Natural killer cell treated with Interleukin-12 subunit alpha and Interleukin-12 subunit beta and Interleukin-15 and Interleukin-18, amount 100 ng/mL, for 72 hours (primary cell): ENCODE data around the gene XPNPEP3. TPM values are rescaled to one million over a fixed set of nuclear protein-coding genes. Genes with fewer than 3 reads are reported as not detected.

Experiments
- ATAC-seq, 2 donors: fragments of 150-1000 bp; cut with Tn5 transposase in 1 of 2; sonication (Bioruptor Pico), chemical (Tn5 transposase) in 1 of 2; 2 replicates each; pipeline ENCODE4 v1.10.0; 2021
- DNase-seq: peaks from one replicate; pipeline ENCODE4 v3.0.0; 2022; ENCODE audit warnings: low spot score
- H3K27ac Mint-ChIP-seq, 2 donors: 1 replicate in 1 of 2; 2 replicates in 1 of 2; pipeline ENCODE4 v1.8.0; 2022; ENCODE audit warnings: mixed read lengths in 2 of 2, mild to moderate bottlenecking in 1 of 2, moderate library complexity in 1 of 2
- H3K27me3 Mint-ChIP-seq, 2 donors: 1 replicate in 1 of 2; 2 replicates in 1 of 2; pipeline ENCODE4 v1.8.0; 2022; ENCODE audit warnings: mixed read lengths in 2 of 2
- H3K36me3 Mint-ChIP-seq: one replicate; pipeline ENCODE4 v1.8.0; 2022; ENCODE audit warnings: mixed read lengths
- H3K4me1 Mint-ChIP-seq, 2 donors: 1 replicate in 1 of 2; 2 replicates in 1 of 2; pipeline ENCODE4 v1.8.0; 2022; ENCODE audit warnings: low read depth in 2 of 2, mixed read lengths in 2 of 2, mild to moderate bottlenecking in 1 of 2
- H3K4me3 Mint-ChIP-seq: one replicate; pipeline ENCODE4 v1.8.0; 2022; ENCODE audit warnings: mixed read lengths
- H3K9me3 Mint-ChIP-seq: 2 replicates; pipeline ENCODE4 v1.8.0; 2022; ENCODE audit warnings: mixed read lengths
- total RNA-seq, 2 donors: library from RNA; stranded (reverse); gene quantifications; one replicate each; pipeline ENCODE4 v1.2.3, GENCODE V29; 2022

XPNPEP3 gene
- total RNA-seq, 2 donors from 2014 or later = 16.2 to 26.1 TPM

DNA sequence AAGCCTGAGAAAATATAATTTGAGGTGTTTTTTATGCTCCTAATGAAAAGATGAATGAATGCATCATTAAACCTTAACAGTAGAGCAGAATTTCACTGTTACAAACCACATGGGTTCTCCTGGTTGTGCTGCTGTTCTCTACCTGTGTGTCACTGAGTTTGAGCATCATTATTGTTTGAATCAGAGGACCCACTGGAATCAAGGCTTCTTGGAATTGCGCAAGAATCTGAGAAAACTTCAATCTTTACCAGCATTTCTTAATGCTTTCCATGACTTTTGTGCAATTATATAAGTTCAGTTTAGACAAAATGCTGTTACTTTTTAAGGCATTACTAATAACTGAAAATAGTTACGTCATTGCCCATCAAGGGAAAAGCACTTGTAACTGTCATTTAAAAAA, 75.4 kb downstream of the XPNPEP3 start:
- ATAC-seq = no peak
- H3K4me1 Mint-ChIP-seq = no peaks in the 10 kb centered on the region
- no peak overlapping the region for H3K27ac Mint-ChIP-seq
- H3K36me3 Mint-ChIP-seq = no peaks in the 10 kb centered on the region
- H3K9me3 Mint-ChIP-seq = no peaks in the 10 kb centered on the region
- no peaks in the 10 kb centered on the region for H3K27me3 Mint-ChIP-seq
- no peak overlapping the region for H3K4me3 Mint-ChIP-seq
- no peak for DNase-seq

DNA sequence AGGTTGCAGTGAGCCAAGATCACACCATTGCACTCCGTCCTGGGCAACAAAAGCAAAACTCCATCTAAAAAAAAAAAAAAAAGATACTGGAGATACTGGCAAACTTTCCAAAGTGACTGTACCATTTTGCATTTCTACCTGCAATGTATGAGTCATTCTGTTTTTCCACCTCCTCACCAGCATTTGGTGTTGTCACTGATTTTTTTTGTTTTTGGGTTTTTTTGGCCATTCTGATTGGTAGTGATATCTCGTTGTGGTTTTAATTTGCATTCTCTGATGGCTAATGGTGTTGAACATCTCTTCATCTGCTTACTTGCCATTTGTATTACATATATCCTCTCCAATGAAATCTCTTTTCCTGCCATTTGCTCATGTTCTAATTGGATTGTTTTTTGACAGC, 82.3 kb downstream of the XPNPEP3 start:
- Mint-ChIP-seq H3K27ac (no peak overlapping the region), H3K4me1 (peaks cover 3 to 6% of the 10 kb centered on the region in 2 donors), H3K9me3 (no peaks in the 10 kb centered on the region), H3K4me3 (no peak overlapping the region), H3K36me3 (no peaks in the 10 kb centered on the region), H3K27me3 (no peaks in the 10 kb centered on the region)
- no peak for DNase-seq
- ATAC-seq = no peak

DNA sequence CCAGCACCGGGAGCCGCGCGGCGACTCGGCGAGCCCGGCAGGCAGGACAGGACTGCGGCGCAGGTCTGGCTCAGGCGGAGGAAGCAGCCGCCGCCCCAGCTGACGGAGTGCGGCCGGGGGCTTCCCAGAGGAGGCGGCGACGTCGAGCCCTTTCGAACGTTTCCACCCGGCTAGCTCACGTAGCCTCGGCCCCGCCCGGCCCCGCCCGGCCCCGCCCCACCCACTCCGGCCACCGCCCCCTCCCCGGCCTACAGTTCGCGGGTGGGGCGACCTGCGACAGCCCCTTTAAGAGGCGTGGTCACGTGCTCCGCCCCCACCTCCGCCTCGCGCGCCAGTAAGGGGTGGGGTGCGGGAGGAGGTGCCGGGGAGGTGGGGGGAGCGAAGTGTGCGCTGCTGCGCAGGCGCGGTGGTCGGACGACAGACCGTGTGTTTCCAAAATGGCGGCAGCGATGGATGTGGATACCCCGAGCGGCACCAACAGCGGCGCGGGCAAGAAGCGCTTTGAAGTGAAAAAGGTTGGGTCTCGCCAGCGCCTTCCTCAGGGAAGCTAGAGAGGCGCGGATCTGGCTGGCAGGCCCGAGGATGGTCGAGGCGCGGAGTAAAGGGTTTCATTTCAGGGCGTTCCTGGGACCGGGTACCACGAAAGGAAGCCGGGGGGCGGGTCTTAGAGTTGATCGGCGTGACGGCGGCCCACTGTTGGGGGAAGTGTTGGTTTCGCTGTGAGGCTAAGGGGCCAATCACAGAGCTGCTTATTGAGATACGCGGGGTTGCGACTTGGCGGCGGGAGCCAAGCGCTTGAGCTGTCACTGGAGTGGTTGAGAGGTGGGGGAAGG, 94.2 kb downstream of the XPNPEP3 start, which contains the start of gene RBX1:
RBX1 (plus strand) TSS at position 417 of the 833 bp plus-strand sequence; CDS start at position 438, 21 bp downstream.
- DNase-seq (peak; percentile 99), ATAC-seq (peak; percentile 92 to 93)
- H3K27ac Mint-ChIP-seq = peak within 1 kb of the TSS; percentile 89 to 92
- no peaks in the 10 kb centered on the region for H3K9me3 Mint-ChIP-seq
- H3K27me3 Mint-ChIP-seq = no peaks in the 10 kb centered on the region
- peak within 1 kb of the TSS; percentile 88 for H3K4me3 Mint-ChIP-seq
- H3K4me1 Mint-ChIP-seq = peaks cover 15 to 29% of the 10 kb centered on the region in 2 donors
- H3K36me3 Mint-ChIP-seq = peaks cover 7% of the 10 kb centered on the region

GRCh38 chr22:40951795-40952605, 95.1 kb downstream of the XPNPEP3 start:
- ATAC-seq (no peak), DNase-seq (no peak)
- Mint-ChIP-seq H3K27me3 (no peaks in the 10 kb centered on the region), H3K36me3 (peaks cover 7% of the 10 kb centered on the region), H3K4me1 (peaks cover 15 to 27% of the 10 kb centered on the region in 2 donors), H3K4me3 (peak overlapping the region; percentile 88), H3K9me3 (no peaks in the 10 kb centered on the region), H3K27ac (peak overlapping the region; percentile 89 to 92)

- H3K27me3 Mint-ChIP-seq = no peaks in the 10 kb centered on the region
- DNase-seq (no peak), ATAC-seq (no peak)
- H3K9me3 Mint-ChIP-seq = no peaks in the 10 kb centered on the region
- H3K27ac Mint-ChIP-seq = peak overlapping the region; percentile 89 to 92
- H3K36me3 Mint-ChIP-seq = peaks cover 7% of the 10 kb centered on the region
- H3K4me3 Mint-ChIP-seq = peak overlapping the region; percentile 88
- peaks cover 15 to 27% of the 10 kb centered on the region in 2 donors for H3K4me1 Mint-ChIP-seq
Observed at GRCh38 chr22:40953471-40953870, 96.5 kb downstream of the XPNPEP3 start.

DNA sequence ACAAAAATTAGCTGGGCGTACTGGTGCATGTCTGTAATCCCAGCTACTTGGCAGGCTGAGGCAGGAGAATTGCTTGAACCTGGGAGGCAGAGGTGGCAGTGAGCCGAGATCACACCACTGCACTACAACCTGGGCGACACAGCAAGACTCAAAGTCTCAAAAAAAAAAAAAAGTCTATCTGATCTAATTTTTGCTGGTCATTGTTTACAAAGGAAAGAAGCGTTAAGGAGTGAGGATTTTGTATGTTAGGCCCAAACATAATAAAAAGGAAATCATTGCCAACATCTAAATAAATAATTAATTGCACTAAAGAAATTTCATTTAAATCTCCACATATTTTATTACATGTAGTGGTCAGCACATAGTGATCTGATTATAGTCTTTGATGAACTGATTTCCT, 97.2 kb downstream of the XPNPEP3 start:
- Mint-ChIP-seq H3K9me3 (no peaks in the 10 kb centered on the region), H3K4me1 (peaks cover 15 to 27% of the 10 kb centered on the region in 2 donors), H3K4me3 (peak overlapping the region; percentile 25), H3K27ac (peak overlapping the region; percentile 89 to 92), H3K27me3 (no peaks in the 10 kb centered on the region), H3K36me3 (peaks cover 7% of the 10 kb centered on the region)
- ATAC-seq (no peak), DNase-seq (no peak)

DNA sequence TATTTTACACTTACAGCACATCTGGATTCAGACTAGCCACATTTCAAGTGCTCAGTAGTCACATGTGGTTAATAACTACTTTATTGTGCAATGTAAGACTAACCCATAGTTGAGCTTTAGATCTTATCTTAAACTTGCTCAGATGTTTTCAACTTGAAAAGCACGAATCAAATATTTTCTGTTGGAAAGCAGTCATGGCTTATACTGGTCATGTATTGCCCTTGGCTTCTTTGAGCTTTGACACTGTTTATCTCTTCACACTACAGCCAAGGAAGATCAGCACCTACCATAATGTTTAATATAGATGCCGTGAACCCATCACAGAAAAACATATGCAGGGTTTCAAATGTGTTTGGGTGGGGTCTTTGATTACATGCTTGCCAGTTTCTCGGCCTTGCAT, 98.6 kb downstream of the XPNPEP3 start:
- peaks cover 7% of the 10 kb centered on the region for H3K36me3 Mint-ChIP-seq
- peaks cover 15 to 34% of the 10 kb centered on the region in 2 donors for H3K4me1 Mint-ChIP-seq
- ATAC-seq (no peak), DNase-seq (no peak)
- H3K4me3 Mint-ChIP-seq = no peak overlapping the region
- H3K27ac Mint-ChIP-seq = peak overlapping the region in 1 of 2 donors; percentile 92
- H3K27me3 Mint-ChIP-seq = no peaks in the 10 kb centered on the region
- no peaks in the 10 kb centered on the region for H3K9me3 Mint-ChIP-seq

DNA sequence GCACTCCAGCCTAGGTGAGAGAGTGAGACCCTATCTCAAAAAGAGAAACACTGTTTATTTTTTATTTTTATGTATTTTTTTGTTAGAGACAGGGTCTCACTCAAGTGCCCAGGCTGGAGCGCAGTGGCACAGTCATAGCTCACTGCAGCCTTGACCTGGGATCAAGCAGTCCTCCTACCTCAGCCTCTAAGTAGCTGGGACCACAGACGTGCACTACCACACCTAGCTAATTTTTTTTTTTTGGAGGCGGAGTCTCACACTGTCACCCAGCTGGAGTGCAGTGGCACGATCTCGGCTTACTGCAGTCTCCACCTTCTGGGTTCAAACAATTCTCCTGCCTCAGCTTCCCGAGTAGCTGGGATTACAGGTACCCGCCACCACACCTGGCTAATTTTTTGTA, 100.7 kb downstream of the XPNPEP3 start:
- Mint-ChIP-seq H3K27me3 (no peaks in the 10 kb centered on the region), H3K4me3 (no peak overlapping the region), H3K36me3 (peaks cover 7% of the 10 kb centered on the region), H3K9me3 (no peaks in the 10 kb centered on the region), H3K27ac (no peak overlapping the region), H3K4me1 (peaks cover 8 to 27% of the 10 kb centered on the region in 2 donors)
- no peak for DNase-seq
- no peak for ATAC-seq

DNA sequence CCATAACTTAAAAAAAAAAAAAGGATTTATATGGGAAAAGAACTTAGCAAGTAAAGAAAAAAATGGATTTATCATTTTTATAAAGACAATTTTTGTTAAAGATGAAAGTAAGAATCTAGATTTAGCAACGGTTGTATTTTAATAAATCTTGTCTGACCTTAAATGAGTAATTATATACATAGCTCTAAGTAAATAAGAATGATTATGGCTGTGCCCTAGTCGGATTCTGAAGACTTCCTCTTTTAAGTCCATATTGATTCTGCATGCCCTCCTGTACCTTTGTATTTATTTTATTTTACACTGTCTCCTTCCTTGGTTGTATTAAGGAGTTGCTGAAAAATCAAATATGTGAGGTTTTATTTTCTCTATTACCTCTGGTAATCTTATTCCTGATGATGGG, 101.4 kb downstream of the XPNPEP3 start:
- no peaks in the 10 kb centered on the region for H3K27me3 Mint-ChIP-seq
- no peak for DNase-seq
- peaks cover 8 to 24% of the 10 kb centered on the region in 2 donors for H3K4me1 Mint-ChIP-seq
- no peak overlapping the region for H3K4me3 Mint-ChIP-seq
- peak overlapping the region; percentile 6 to 31 for H3K27ac Mint-ChIP-seq
- H3K36me3 Mint-ChIP-seq = peaks cover 6% of the 10 kb centered on the region
- no peak for ATAC-seq
- no peaks in the 10 kb centered on the region for H3K9me3 Mint-ChIP-seq

DNA sequence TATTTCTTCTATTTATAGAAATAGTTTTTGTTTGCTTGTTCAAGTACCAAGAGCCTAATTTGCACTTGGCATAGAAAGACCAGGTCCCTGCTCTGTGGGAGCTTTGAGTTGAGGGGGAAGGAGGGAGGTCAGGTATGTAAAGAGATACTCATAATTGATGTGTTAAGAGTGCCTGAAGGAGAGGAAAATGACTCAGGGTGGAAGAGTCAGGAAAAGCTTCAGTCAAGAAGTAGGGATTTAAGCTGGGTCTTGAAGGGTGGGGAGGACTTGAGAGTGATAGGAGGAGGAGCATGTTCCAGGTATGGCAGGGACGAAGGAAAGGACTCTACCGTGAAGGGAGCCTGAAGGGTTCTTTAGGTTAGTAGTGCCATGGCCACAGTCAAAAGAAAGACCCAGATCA, 103.2 kb downstream of the XPNPEP3 start:
- Mint-ChIP-seq H3K36me3 (no peaks in the 10 kb centered on the region), H3K27me3 (no peaks in the 10 kb centered on the region), H3K4me1 (peaks cover 3 to 13% of the 10 kb centered on the region in 2 donors), H3K9me3 (no peaks in the 10 kb centered on the region), H3K27ac (peak overlapping the region in 1 of 2 donors; percentile 6), H3K4me3 (no peak overlapping the region)
- ATAC-seq (no peak), DNase-seq (no peak)

- Mint-ChIP-seq H3K4me3 (peak overlapping the region; percentile 4), H3K9me3 (no peaks in the 10 kb centered on the region), H3K27ac (peak overlapping the region; percentile 50 to 55), H3K36me3 (peaks cover 13% of the 10 kb centered on the region), H3K4me1 (peaks cover 11 to 18% of the 10 kb centered on the region in 2 donors), H3K27me3 (no peaks in the 10 kb centered on the region)
- DNase-seq (no peak), ATAC-seq (no peak)
Observed at GRCh38 chr22:40965936-40966725, 109.2 kb downstream of the XPNPEP3 start.

- H3K4me3 Mint-ChIP-seq = peak overlapping the region; percentile 4
- H3K27me3 Mint-ChIP-seq = no peaks in the 10 kb centered on the region
- no peak for ATAC-seq
- DNase-seq = no peak
- H3K9me3 Mint-ChIP-seq = no peaks in the 10 kb centered on the region
- peak overlapping the region; percentile 50 to 55 for H3K27ac Mint-ChIP-seq
- H3K4me1 Mint-ChIP-seq = peaks cover 11 to 18% of the 10 kb centered on the region in 2 donors
- peaks cover 13% of the 10 kb centered on the region for H3K36me3 Mint-ChIP-seq
Observed at GRCh38 chr22:40966726-40967085, 109.8 kb downstream of the XPNPEP3 start.

DNA sequence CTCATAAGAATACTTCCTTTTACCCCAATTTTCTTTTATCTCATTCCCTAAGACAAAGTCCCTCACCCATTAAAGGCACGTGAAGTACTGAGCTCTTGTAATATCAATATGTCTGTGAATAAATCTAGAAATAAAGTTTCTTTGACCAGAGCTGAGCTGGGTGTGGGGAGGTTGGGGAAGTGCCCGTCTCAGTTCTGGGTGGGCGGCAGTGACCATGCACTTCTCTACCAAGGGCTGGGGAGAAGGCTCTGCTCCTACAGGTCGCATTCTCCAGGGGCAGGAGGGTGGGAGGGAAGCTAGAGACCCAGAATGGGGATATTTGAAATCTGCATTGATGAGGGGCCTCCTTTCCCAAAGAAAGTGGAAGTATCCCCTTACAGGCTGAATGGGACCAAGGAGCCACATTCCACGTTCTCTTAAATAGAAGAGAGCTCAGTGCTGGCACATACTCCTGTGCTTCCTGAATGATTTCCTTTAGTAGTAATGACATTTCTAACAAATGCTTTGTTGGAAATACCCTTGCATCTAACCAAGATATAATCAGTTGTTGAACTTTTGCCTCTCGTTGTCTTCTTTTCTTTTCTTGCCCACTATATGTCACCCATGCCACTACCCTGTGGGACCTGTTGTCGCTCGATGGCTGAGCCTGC, 110.3 kb downstream of the XPNPEP3 start:
- H3K4me1 Mint-ChIP-seq = peaks cover 11 to 18% of the 10 kb centered on the region in 2 donors
- H3K36me3 Mint-ChIP-seq = peaks cover 13% of the 10 kb centered on the region
- DNase-seq (no peak), ATAC-seq (no peak)
- H3K4me3 Mint-ChIP-seq = no peak overlapping the region
- H3K27ac Mint-ChIP-seq = peak overlapping the region in 1 of 2 donors; percentile 50
- no peaks in the 10 kb centered on the region for H3K27me3 Mint-ChIP-seq
- no peaks in the 10 kb centered on the region for H3K9me3 Mint-ChIP-seq
